Measurements from ENCODE around the gene MTUS2. TPM values are rescaled to one million over a fixed set of nuclear protein-coding genes. Genes with fewer than 3 reads are reported as not detected.

Gene MTUS2
- total RNA-seq, 5 donors from 2014 or later (not counting 1 experiment from before 2014, with no cell fraction given): 0.05 to 0.28 (median 0.12) TPM

DNA sequence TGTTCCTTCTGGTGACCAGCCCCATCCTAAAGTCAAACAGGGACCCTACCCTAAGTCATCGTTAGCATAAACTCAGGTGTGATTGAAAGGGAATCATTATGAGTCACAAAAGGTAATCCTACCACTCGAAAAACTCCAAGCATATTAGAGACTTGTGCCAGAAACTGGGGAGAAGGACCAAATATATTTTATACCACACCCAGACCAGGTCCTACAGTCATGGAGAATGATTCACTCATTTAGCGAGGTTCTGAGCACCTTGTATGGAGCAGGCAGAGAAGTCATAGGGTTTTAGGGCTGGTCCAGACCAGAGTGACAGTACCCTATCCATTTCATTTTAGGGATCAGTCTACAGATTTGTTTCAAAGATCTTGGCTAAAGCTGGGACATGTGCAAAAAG lies 625.9 kb downstream of the MTUS2 start:
- Mint-ChIP-seq H3K27me3 (peaks cover 25 to 30% of the 10 kb centered on the region in 2 donors), H3K9me3 (no peaks in the 10 kb centered on the region), H3K4me1 (no peaks in the 10 kb centered on the region), H3K27ac (no peak overlapping the region), H3K4me3 (no peak overlapping the region), H3K36me3 (no peaks in the 10 kb centered on the region)
- ATAC-seq (replicated peaks in 1 of 4): no peak
- POLR2A ChIA-PET: no interaction called here
- no CpG with 5 or more reads among the region's 3 CpGs for WGBS (ENCODE audit: insufficient coverage)
- no peaks in the 10 kb centered on the region for H3K4me1 ChIP-seq (ENCODE audit: control insufficient read depth in 1 of 2, extremely low read depth in 1 of 2, insufficient read depth in 2 of 2, low read length in 2 of 2)
- no peaks in the 10 kb centered on the region for H3K36me3 ChIP-seq (ENCODE audit: control insufficient read depth in 2 of 2, extremely low read depth in 1 of 2, insufficient read depth in 1 of 2, low read length in 1 of 2)
- no peak overlapping the region for H3K4me3 ChIP-seq (ENCODE audit: control insufficient read depth in 1 of 2, extremely low read depth in 1 of 2, low read length in 1 of 2)
- no peaks in the 10 kb centered on the region for H3K9me3 ChIP-seq
- no peak overlapping the region for H3K27ac ChIP-seq (ENCODE audit: low read length)
- peaks cover 0 to 25% of the 10 kb centered on the region in 2 experiments for H3K27me3 ChIP-seq (replicated peaks in 1 of 2; ENCODE audit: control insufficient read depth in 2 of 2, extremely low read depth in 1 of 2, insufficient read depth in 2 of 2, low read length in 1 of 2)
- DNase-seq: no peak
- CTCF ChIA-PET: no interaction called here

DNA sequence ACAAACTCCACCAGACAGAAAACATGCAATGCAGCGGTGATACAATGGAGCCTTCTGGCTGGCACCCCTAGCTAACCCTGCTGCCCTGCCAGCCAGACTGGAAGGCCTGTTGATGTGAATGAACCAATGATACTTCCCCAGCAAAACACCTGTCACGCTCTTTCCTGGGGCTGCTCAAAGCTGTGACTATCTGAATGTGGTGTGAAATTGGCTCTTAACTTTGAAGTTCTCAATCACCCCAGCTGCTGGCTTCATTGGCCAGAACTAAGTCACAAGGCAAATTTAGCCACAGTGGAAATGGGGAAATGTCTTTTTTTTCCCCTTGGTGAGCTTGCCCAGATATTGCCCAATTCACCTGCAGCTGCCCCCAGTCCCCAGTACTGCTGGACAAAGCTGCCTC lies 628.0 kb downstream of the MTUS2 start:
- ATAC-seq (replicated peaks in 1 of 4): no peak
- peaks cover 17 to 27% of the 10 kb centered on the region in 2 donors for H3K27me3 Mint-ChIP-seq
- Histone ChIP-seq H3K4me1 (ENCODE audit: control insufficient read depth in 1 of 2, extremely low read depth in 1 of 2, insufficient read depth in 2 of 2, low read length in 2 of 2) (no peaks in the 10 kb centered on the region), H3K9me3 (no peaks in the 10 kb centered on the region), H3K27ac (ENCODE audit: low read length) (no peak overlapping the region), H3K27me3 (replicated peaks in 1 of 2; ENCODE audit: control insufficient read depth in 2 of 2, extremely low read depth in 1 of 2, insufficient read depth in 2 of 2, low read length in 1 of 2) (peaks cover 0 to 14% of the 10 kb centered on the region in 2 experiments), H3K36me3 (ENCODE audit: control insufficient read depth in 2 of 2, extremely low read depth in 1 of 2, insufficient read depth in 1 of 2, low read length in 1 of 2) (no peaks in the 10 kb centered on the region), H3K4me3 (ENCODE audit: control insufficient read depth in 1 of 2, extremely low read depth in 1 of 2, low read length in 1 of 2) (no peak overlapping the region)
- no peaks in the 10 kb centered on the region for H3K9me3 Mint-ChIP-seq
- no peaks in the 10 kb centered on the region for H3K4me1 Mint-ChIP-seq
- WGBS (ENCODE audit: insufficient coverage): no CpG with 5 or more reads among the region's 2 CpGs
- no peak overlapping the region for H3K27ac Mint-ChIP-seq
- ChIA-PET POLR2A (no interaction called here), CTCF (no interaction called here)
- H3K36me3 Mint-ChIP-seq: no peaks in the 10 kb centered on the region
- H3K4me3 Mint-ChIP-seq: no peak overlapping the region
- no peak for DNase-seq

DNA sequence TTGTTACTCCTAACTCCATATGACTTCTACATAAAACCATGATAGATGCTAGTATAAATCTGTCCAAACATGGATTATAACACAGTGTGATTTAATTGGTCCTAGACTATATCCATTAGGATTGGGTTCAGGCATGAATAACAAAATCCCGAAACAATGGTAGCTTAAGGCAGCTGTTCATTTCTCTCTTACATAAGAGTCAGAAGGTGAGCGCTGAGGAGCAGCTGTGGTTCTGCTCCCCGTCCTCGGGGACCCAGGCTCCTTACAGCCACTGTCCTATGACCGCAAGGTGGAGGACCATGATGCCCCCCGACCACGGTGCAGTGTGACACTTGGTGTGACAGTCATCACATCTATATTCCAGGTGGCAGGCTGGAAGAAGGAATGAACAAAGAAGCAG lies 629.6 kb downstream of the MTUS2 start:
- H3K36me3 ChIP-seq (ENCODE audit: control insufficient read depth in 2 of 2, extremely low read depth in 1 of 2, insufficient read depth in 1 of 2, low read length in 1 of 2): no peaks in the 10 kb centered on the region
- H3K9me3 ChIP-seq: no peaks in the 10 kb centered on the region
- H3K4me3 ChIP-seq (ENCODE audit: control insufficient read depth in 1 of 2, extremely low read depth in 1 of 2, low read length in 1 of 2): no peak overlapping the region
- Mint-ChIP-seq H3K4me1 (no peaks in the 10 kb centered on the region), H3K9me3 (no peaks in the 10 kb centered on the region), H3K27me3 (peaks cover 16 to 30% of the 10 kb centered on the region in 2 donors), H3K4me3 (no peak overlapping the region), H3K27ac (peak overlapping the region in 1 of 2 donors; percentile 17), H3K36me3 (no peaks in the 10 kb centered on the region)
- H3K27me3 ChIP-seq (replicated peaks in 1 of 2; ENCODE audit: control insufficient read depth in 2 of 2, extremely low read depth in 1 of 2, insufficient read depth in 2 of 2, low read length in 1 of 2): peaks cover 0 to 14% of the 10 kb centered on the region in 2 experiments
- 92% methylated on average over 2 of the region's 7 CpGs for WGBS (ENCODE audit: insufficient coverage)
- DNase-seq (no peak), ATAC-seq (replicated peaks in 1 of 4) (no peak)
- H3K4me1 ChIP-seq (ENCODE audit: control insufficient read depth in 1 of 2, extremely low read depth in 1 of 2, insufficient read depth in 2 of 2, low read length in 2 of 2): no peaks in the 10 kb centered on the region
- POLR2A ChIA-PET: no interaction called here
- CTCF ChIA-PET: interaction anchor here in 1 of 2 donors (0.7 kb wide), 1 partner anchor 82 kb away, joined by 4 read pairs; no protein-coding TSS in a partner anchor
- no peak overlapping the region for H3K27ac ChIP-seq (ENCODE audit: low read length)

DNA sequence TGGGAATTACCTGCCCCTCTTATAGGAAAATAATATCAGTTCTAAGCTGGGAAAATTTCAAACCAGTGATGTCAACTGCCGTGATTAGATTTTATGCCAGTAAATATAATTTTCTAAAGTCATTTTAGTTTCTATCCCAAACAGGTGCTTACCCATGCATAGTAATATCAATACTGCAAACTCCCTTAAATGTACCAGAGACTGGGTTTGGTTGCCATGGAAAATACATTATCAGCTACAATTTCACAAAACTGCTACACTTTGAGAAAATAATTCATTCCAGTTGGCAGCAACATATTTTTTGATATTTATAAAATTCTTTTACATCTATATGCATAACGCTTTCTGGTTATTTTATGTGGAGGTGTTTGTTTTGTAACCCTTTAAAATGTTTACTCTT lies 631.8 kb downstream of the MTUS2 start:
- ChIA-PET CTCF (interaction anchor here in 1 of 2 donors (0.8 kb wide), 1 partner anchor 286 kb away, joined by 4 read pairs; no protein-coding TSS in a partner anchor), POLR2A (no interaction called here)
- Mint-ChIP-seq H3K36me3 (no peaks in the 10 kb centered on the region), H3K4me1 (no peaks in the 10 kb centered on the region), H3K27ac (no peak overlapping the region), H3K9me3 (no peaks in the 10 kb centered on the region), H3K4me3 (no peak overlapping the region), H3K27me3 (peaks cover 19 to 25% of the 10 kb centered on the region in 2 donors)
- Histone ChIP-seq H3K9me3 (no peaks in the 10 kb centered on the region), H3K27ac (ENCODE audit: low read length) (no peak overlapping the region), H3K36me3 (ENCODE audit: control insufficient read depth in 2 of 2, extremely low read depth in 1 of 2, insufficient read depth in 1 of 2, low read length in 1 of 2) (no peaks in the 10 kb centered on the region), H3K4me3 (ENCODE audit: control insufficient read depth in 1 of 2, extremely low read depth in 1 of 2, low read length in 1 of 2) (no peak overlapping the region), H3K27me3 (replicated peaks in 1 of 2; ENCODE audit: control insufficient read depth in 2 of 2, extremely low read depth in 1 of 2, insufficient read depth in 2 of 2, low read length in 1 of 2) (peaks cover 0 to 16% of the 10 kb centered on the region in 2 experiments), H3K4me1 (ENCODE audit: control insufficient read depth in 1 of 2, extremely low read depth in 1 of 2, insufficient read depth in 2 of 2, low read length in 2 of 2) (no peaks in the 10 kb centered on the region)
- no peak for DNase-seq
- no CpG with 5 or more reads among the region's 2 CpGs for WGBS (ENCODE audit: insufficient coverage)
- no peak for ATAC-seq (replicated peaks in 1 of 4)

DNA sequence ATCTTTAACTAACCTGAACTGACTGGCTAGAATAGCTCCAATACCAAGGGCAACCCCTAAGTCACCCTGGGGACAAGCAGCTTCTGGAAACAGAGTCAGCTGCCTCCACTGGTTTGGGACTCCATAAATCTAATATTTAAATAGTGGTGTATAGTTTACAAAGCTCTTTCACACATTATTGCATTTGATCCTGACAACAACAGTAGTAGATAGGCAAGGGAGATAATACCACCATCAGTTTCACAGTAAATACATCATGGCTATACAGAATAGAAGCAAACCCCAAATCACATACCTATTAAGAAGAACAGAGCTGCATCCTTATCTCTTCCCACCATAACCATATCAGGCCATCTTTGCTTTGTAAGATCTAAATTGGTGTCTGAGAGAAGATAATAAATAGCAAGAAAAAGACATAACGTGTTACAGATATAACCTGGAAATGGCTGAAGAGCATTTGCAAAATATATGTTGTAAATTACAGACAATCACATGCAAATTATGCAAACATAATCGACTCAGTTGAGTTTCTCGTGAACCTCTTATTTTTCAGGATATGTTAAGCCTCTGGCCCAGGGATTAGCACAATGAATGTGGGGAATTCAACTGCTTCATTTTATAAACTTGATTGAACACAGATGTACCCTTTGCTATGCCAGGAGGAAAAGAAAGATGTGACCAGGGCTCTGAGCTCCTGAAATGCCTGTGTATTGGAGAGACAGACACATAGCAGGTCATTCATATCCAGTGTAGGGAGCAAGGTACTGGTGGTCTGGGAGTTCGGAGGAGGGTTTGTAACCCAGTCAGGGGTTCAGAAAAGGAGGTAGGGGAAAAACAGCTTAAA lies 632.9 kb downstream of the MTUS2 start:
- no peaks in the 10 kb centered on the region for H3K36me3 ChIP-seq (ENCODE audit: control insufficient read depth in 2 of 2, extremely low read depth in 1 of 2, insufficient read depth in 1 of 2, low read length in 1 of 2)
- no peak overlapping the region for H3K4me3 Mint-ChIP-seq
- peaks cover 0 to 16% of the 10 kb centered on the region in 2 experiments for H3K27me3 ChIP-seq (replicated peaks in 1 of 2; ENCODE audit: control insufficient read depth in 2 of 2, extremely low read depth in 1 of 2, insufficient read depth in 2 of 2, low read length in 1 of 2)
- no CpG with 5 or more reads among the region's 4 CpGs for WGBS (ENCODE audit: insufficient coverage)
- no peaks in the 10 kb centered on the region for H3K4me1 Mint-ChIP-seq
- POLR2A ChIA-PET: no interaction called here
- no peak overlapping the region for H3K4me3 ChIP-seq (ENCODE audit: control insufficient read depth in 1 of 2, extremely low read depth in 1 of 2, low read length in 1 of 2)
- H3K9me3 ChIP-seq: no peaks in the 10 kb centered on the region
- H3K9me3 Mint-ChIP-seq: no peaks in the 10 kb centered on the region
- H3K4me1 ChIP-seq (ENCODE audit: control insufficient read depth in 1 of 2, extremely low read depth in 1 of 2, insufficient read depth in 2 of 2, low read length in 2 of 2): no peaks in the 10 kb centered on the region
- no peak for ATAC-seq (replicated peaks in 1 of 4)
- H3K27ac Mint-ChIP-seq: no peak overlapping the region
- peaks cover 19 to 25% of the 10 kb centered on the region in 2 donors for H3K27me3 Mint-ChIP-seq
- H3K27ac ChIP-seq (ENCODE audit: low read length): no peak overlapping the region
- H3K36me3 Mint-ChIP-seq: no peaks in the 10 kb centered on the region
- CTCF ChIA-PET: interaction anchor here in 1 of 2 donors (0.9 kb wide), 1 partner anchor 345 kb away, joined by 3 read pairs; no protein-coding TSS in a partner anchor
- DNase-seq: no peak

DNA sequence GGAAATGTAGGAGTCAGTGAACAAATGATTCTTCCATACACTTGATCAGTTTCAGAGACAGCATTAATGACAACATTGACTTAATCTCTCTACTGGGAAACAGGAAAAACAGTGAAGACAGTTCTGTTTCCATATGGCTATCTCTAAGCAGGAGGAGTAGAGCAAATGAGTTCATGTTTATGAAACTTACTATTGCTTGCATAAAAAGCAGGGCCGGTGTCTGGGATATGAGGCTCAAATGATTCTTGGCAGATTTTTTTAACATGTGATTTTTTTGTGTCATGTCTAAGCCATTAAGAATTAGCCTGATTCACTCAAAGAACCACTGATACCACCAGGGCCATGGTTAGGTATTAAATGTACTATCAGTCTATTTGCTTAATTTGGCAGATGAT lies 633.5 kb downstream of the MTUS2 start:
- Mint-ChIP-seq H3K27ac (no peak overlapping the region), H3K4me1 (no peaks in the 10 kb centered on the region), H3K9me3 (no peaks in the 10 kb centered on the region), H3K4me3 (no peak overlapping the region), H3K27me3 (peaks cover 21 to 31% of the 10 kb centered on the region in 2 donors), H3K36me3 (no peaks in the 10 kb centered on the region)
- no peak for DNase-seq
- Histone ChIP-seq H3K4me3 (ENCODE audit: control insufficient read depth in 1 of 2, extremely low read depth in 1 of 2, low read length in 1 of 2) (no peak overlapping the region), H3K4me1 (ENCODE audit: control insufficient read depth in 1 of 2, extremely low read depth in 1 of 2, insufficient read depth in 2 of 2, low read length in 2 of 2) (no peaks in the 10 kb centered on the region), H3K27ac (ENCODE audit: low read length) (no peak overlapping the region), H3K27me3 (replicated peaks in 1 of 2; ENCODE audit: control insufficient read depth in 2 of 2, extremely low read depth in 1 of 2, insufficient read depth in 2 of 2, low read length in 1 of 2) (peaks cover 0 to 9% of the 10 kb centered on the region in 2 experiments), H3K9me3 (no peaks in the 10 kb centered on the region), H3K36me3 (ENCODE audit: control insufficient read depth in 2 of 2, extremely low read depth in 1 of 2, insufficient read depth in 1 of 2, low read length in 1 of 2) (no peaks in the 10 kb centered on the region)
- POLR2A ChIA-PET: no interaction called here
- WGBS (ENCODE audit: insufficient coverage): no CpG with 5 or more reads among the region's 1 CpG
- CTCF ChIA-PET: no interaction called here
- no peak for ATAC-seq (replicated peaks in 1 of 4)

Measured in T-cell (primary cell).